HG03558 (cell line): ENCODE results near the gene CPNE1.

Experiments
- ATAC-seq: cut with Tn5 transposase; IDR thresholded peaks from one replicate; pipeline ENCODE4 v1.9.1; 2021; ENCODE audit warnings: moderate number of reproducible peaks; ENCODE audit not compliant: unreplicated experiment; ENCODE audit errors: extremely low read depth

The CPNE1 gene

DNA sequence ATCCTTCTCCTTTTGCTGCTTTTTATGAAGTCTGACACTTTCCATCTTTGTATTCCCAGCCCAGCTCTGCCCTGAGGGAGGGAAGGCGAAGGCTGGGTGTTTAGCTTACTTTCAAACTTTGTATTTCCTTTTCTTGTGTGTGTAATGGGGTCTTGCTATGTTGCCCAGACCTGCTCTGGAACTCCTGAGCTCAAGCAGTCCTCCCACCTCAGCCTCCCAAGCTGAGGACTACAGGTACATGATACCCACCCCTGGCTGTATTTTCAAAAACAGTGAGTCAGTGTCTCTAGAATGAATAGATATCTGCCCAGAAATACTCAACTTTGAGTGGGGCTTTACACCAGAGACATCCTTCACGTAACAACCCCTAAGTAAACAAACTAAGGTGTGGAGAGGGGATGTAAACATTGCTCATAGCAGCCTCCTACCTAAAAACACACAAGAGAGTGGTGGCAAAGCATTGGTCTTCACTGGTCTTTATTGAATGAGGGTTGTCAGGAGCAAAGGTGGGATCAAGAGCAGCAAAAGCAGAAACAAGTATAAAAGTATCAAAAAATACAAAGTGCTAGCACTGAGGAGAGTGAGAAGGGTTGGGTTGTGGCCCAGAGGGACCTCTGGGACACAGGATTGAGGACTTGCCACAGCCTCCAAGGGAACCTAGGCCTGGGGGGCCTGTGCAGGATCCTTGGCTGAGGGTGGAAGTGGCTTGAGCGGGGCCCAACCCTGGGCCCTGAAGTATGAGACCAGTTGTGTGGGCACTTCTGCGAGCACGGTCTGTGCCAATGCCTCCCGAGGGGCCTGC lies 38.9 kb downstream of the CPNE1 start:
- no peak for ATAC-seq

DNA sequence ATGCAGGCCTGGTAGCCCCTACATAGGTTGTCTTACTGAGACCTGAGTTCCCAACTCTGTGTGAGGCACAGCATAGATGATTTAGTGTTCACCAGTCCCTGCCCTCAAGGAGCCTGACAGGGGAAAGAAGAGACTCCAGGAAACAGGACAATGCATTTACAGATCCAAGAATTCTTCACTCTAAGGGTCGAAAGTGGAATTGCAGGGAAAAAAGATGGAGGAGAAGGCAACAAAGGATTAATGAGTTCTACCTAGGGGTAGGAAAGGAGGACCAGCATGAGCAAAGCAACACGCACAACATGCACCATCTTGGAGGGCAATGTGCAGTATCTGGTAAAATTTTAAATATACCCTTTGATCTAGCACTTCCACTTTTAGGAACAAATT lies 43.1 kb downstream of the CPNE1 start:
- ATAC-seq: no peak

DNA sequence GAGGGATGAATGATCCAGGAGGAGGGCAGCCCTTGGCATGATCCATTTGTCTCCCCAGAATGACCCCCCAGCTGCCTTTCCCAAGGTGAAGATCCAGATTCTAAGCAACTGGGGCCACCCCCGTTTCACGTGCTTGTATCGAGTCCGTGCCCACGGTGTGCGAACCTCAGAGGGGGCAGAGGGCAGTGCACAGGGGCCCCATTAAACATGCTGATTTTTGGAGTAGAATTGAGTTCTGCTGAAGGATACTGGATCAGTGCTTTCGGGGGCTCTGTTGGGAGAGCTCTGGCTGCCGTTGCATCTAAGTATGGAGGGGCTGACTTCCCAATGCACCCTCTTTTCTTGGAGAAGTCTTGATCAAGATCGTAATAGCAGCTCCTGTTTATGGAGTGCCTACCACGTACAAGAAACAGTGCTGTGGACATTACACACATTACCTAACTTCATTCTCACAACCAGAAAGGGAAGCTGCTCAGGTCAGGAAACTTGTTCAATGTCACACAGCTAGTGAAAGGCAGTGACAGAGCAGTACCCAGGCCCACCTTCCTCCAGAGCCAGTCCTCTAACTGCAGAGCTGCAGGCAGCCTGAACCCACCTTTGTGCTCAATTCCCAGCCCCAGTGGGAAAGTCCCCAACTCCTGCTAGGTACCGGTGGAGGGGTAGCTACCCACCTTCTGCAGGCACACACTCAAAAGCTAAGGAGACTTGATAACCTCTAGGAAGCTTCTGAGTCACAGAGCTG lies 43.7 kb downstream of the CPNE1 start:
- ATAC-seq: no peak

DNA sequence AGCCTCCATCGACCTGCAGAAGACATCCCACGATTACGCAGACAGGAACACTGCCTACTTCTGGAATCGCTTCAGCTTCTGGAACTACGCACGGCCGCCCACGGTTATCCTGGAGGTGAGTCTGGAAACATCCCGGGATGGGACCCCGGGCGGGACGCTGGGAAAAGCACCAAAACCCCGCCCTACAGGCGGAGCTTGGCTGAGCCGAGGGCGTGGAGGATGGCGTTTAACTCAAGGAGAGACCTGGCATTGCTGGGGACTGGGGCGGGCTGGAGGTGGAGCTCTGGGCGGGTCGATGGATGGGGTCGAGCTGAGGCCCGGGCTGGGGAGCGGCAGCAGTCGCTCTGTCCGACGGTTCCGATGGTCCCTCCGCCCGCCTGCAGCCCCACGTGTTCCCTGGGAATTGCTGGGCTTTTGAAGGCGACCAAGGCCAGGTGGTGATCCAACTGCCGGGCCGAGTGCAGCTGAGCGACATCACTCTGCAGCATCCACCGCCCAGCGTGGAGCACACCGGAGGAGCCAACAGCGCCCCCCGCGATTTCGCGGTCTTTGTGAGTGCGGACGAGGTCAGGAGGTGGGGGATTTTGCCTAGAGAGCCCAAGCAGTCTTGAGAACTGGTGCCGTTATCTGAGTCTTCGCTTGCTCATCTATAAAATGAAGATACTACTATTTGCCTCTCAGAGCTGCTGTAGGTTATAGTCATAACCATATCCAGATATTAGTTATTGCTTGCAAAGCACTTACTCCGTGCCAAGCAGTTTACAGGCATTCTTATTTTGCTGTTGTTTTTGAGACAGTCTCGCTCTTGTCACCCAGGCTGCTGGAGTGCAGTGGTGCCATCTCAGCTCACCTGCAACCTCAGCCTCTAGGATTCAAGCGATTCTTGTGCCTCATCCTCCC lies 45.3 kb downstream of the CPNE1 start:
- ATAC-seq: no peak

DNA sequence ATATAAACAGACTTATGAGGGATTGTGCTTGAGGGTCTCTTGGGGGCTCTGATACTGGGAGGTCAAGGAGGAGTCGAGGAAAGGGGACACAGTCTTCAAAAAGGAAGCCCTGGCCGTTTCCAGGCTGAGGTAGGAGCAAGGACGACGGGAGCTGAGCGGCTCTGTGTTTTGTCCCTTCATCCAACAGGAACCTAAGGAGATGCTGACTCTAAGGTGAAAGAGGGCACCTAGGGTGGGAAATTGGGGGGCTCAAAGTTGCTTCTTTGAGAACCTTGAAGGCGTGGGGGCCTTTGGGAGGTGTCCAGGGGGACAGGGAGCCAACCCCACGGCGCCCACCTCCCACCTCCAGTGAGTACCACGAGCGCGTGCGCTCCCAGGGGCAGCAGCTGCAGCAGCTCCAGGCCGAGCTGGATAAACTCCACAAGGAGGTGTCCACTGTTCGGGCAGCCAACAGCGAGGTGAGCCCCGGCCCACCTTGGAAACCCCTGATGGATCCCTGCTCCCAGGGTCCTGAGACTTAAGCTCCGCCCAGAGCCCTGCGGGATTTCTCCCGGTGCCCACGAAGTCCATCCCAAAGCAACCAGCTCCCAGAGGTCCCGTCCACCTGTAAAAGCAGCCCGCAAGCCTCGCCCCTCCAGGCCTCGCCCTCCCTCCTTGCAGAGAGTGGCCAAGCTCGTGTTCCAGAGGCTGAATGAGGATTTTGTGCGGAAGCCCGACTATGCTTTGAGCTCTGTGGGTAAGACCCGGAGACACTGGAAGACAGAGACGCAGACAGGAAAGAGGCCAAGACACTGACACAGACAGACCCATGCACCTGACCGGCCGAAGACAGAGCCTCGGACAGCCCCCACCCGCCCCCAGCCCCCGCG lies 46.2 kb downstream of the CPNE1 start:
- no peak for ATAC-seq

DNA sequence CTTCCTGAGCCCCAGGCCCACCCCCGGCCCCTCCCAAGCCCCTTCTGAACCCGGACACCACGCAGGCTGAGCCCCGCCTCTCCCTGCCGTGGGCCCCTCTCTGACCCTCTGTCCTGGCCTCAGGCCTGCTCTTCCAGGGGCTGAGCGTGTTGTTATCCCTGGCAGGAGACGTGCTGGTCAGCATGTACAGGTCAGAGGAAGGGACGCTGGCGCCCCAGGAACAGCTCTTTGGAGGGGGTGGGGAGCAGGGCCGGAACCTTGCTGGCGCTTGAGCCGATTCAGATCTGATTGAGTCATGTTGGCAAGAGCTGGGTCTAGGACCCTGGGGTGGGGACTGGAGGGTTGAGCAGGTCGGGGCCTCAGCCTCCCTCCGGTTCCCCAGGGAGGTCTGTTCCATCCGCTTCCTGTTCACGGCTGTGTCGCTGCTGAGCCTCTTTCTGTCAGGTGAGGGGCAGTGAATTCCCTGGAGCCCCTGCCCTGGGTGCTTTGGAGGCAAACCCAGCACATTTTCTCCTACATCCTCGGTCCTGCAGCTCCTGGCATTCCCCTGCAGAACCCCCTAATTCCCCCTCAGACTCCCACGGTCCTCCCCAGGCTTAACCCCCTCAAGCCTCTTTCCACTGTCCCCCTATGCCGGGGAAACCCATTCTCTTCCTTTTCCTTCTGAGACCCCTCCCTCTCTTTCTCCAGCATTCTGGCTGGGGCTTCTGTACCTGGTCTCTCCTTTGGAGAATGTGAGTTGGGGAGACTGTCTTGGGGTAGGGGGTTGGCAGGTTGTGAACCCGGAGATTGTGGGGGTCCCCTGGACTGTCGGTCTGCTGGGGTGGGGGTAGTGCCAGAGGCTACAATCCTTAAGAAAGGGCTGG lies 47.1 kb downstream of the CPNE1 start:
- ATAC-seq: no peak

DNA sequence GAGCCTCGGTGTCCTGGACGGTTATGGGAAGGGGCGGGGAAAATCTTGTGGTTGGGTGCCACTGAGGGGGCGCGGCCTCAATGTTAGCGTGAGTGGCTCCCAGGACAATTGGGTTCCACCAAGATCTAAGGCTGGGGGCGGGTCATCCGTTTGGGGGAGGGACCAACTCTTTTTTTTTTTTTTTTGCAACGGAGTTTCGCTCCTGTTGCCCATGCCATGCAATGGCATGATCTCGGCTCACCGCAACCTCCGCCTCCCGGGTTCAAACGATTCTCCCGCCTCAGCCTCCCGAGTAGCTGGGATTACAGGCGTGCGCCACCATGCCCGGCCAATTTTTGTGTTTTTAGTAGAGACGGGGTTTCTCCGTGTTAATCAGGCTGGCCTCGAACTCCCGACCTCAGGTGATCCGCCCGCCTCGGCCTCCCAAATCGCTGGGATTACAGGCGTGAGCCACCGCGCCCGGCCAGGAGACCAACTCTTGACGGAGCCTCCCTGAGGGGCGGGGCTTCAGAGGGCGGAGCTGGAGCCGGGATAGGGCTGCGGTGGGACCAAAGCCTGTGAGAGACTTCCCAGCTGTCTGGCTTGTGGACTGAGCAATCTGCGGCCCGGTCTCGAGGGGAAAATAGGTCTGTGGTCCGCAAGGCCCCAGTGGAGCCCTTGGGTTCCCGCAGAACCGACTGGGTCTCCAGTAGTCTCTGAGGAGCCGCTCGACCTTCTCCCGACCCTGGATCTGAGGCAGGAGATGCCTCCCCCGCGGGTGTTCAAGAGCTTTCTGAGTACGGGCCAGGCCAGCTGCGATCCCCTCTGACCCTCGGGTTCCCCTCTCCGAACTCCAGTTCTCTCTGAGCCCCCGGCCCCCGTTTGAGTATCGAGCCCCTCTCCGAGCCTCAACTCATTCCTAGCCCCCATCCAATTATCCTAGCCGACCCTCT lies 48.0 kb downstream of the CPNE1 start:
- ATAC-seq: peak; percentile 63

DNA sequence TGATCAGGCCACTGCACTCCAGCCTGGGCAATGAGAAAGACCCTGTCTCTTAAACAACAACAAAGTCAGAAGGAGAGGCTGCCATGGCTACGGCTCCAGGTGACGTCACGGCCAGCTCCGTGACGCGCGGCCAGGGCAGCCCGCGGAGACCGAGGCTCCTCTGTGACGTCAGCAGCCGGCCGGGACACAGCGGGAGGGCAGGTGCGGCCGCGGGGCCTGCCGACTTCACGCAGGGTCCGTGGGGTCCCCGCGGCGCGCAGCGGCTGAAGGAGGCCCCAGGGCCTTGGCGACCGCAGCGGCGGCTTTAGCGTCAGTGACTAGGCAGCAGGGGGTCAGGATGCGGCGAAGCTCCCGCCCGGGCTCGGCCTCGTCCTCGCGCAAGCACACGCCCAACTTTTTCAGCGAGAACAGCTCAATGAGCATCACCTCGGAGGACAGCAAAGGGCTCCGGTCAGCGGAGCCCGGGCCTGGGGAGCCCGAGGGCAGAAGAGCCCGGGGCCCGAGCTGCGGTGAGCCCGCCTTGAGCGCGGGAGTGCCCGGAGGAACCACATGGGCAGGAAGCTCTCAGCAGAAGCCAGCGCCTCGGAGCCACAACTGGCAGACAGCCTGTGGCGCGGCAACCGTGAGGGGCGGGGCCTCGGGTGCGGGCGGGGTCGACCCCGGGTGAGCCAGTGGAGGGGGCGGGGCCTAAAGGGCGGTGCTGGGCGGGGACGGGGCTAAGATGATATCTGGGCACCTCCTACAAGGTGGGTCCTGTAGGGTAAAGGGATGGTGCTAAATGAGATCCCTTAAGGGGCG lies 48.8 kb downstream of the CPNE1 start, which contains the start of gene SPAG4:
SPAG4 (plus strand) TSS at position 163 of the 798 bp plus-strand sequence; CDS start at position 338, 175 bp downstream.
- ATAC-seq: peak; percentile 22

DNA sequence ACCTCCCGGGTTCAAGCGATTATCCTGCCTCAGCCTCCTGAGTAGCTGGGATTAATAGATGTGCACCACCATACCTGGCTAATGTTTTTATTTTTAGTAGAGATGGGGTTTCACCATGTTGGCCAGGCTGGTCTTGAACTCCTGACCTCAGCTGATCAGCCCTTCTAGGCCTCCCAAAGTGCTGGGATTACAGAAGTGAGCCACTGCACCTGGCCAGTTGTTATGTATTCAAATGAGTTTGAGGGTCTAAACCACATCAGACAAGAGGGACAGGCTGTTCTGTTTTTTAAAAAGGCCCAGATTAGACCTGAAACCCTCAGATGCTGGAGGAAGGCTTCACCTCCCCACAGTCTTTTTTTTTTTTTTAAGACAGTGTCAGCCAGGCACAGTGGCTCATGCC lies 53.2 kb downstream of the CPNE1 start:
- no peak for ATAC-seq

DNA sequence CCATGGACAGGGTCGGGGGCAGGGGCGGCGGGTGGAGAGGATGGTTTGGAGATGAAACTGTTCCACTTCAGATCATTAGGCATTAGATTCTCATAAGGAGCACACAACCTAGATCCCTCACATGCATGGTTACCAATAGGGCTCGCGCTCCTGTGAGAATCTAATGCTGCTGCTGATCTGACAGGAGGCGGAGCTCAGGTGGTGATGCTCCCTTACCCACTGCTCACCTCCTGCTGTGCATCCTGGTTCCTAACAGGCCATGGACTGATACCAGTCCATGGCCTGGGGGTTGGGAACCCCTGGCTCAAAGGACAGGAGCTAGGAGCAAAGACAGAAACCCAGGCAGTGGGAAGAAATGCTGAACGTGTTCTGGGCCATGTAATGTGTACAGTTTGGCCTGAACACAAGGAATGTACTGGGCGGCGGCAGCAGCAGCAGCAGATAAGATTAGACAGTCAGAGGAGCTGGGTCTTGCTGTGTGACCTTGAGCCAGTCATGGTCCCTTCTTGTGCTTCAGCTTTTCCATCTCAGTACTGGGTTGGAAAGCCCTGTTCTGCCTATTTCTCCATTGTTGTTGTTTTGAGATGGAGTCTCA lies 53.8 kb downstream of the CPNE1 start:
- no peak for ATAC-seq

DNA sequence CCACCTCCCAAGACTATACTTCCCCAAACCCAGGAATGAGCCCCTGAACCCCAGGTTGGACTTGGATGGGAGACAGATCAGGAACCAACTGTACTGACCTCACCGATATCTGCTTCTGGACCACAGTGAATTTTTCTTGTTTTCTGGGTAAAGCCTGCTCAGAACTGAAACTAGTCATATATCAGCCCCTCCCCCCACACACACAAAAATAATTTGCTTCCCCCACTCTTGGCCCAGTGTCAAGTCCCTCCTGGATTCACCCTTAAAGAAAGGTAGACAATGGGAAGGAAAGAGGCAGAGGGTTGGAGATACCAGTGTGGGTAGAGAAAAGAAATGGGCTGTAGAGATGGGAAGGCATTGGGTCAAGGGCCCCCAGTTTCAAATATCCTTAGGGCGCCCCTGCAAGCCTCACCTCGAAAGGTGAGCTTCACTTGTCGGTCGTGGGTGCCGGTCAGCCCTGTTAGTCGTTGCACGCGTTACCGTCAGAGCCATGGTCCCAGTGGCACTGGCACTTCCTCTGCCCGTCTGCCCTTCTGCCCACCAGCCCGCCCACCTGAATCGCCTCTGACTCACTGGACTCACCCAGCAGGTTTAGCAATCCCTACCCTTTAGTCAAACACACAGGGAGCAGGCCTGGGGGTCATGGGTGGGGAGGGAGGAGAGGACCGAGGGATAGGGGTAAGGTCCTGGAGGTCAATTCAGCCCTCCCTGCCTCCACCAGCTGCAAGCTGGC lies 57.5 kb downstream of the CPNE1 start:
- ATAC-seq: no peak

DNA sequence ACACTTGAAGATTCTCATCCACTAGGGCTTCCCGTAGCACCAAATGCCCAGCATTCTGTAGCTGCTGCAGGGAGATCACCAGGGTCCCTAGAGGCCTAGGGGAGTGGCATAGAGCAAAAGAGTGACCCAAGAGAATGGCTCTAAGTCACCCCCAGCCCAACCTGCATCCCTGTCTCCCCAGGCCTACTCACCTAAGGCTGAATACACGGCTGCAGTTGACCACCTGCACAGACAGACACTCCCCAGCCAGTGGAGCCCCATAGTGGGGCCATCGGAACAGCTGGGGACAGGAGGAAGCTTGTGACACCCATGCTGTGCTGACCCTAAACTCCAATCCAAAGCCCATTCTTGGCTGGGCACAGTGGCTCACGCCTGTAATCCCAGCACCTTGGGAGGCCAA lies 58.6 kb downstream of the CPNE1 start:
- ATAC-seq: no peak

DNA sequence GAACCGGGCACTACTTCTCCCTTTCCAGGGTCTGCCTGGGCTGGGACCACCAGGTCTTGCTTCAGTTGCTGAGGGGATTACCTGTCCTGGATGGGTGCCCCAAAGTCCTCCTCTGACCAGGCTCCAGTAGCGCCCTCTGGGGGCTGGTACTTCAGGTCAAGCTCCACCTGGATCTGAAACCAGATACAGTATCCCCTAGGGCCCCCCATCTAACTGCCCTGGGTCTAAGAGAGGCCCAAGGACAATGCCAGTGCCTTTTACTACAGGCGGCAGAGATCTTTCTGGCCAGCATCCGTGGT lies 60.3 kb downstream of the CPNE1 start:
- ATAC-seq: no peak

DNA sequence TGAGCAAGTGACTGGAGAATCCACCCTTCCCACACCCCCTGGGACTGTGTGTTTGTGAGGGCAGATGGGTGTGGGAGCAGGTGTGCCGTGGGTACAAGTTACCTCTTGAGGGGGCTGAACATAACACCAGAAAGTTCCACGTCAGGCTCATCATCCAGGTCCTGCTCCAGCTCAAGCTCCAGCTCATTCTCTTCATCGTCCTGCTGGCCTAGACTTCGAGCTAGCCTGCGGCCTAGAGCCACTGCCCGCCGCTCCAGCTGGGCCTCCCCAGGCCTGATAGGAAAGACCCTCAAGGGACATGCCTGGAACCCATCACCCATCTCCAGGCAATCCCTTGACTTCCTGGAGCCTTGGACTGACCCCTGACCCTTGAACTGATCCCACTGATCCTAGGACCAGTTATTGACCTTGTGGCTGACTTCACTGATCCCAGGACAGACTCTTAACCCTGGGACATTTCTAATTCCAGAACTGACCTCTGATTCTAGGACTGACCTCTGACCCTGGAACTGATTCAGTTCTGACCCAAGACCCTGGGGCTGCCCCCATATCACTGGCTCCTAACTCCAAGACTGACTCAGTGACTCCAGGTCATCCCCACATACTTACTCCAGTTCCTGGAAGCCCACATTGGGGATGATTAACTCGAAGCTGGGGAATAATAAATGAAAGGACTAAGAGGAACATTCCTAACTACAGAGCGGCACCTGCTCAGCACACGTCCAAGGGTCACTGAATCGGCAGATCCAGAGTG lies 60.8 kb downstream of the CPNE1 start:
- no peak for ATAC-seq

DNA sequence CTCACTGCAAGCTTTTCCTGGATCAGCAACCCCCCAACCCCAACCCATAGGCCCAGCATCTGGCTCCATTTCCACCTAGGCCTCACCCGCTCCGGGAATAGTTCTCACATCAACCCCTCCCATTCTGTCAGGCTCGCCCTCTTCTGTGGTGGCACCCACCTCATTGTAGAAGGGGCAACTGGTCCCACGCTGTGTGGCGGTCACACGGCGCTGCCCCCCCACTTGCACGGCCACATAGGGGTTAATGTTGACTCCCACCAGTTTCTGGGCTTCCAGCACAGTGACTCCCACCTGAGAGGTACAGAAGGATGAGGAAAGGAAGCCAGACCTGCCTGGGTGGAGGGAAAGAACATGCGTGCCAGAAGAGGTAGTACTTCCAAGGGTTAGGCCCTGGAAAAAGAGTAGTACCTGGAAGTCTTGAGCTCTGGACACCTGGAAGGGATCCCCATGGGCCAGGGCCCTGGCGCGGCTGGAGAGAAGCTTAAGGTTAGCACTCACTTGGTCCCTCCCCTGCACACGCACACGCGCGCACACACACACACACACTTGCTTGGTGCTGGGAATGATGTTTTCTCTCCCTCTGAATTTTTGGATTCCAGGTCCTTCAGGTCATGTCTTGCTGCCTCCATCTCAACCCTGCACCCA lies 61.7 kb downstream of the CPNE1 start:
- ATAC-seq: no peak
